Measurements from ENCODE around the gene NAPB.

The NAPB gene

GRCh38 chr20:23340524-23340923 is 80.8 kb downstream of the NAPB start:
- DNase-seq: peak; percentile 58

- no peak for DNase-seq
Measured at GRCh38 chr20:23339986-23340385, 81.3 kb downstream of the NAPB start.

- DNase-seq: no peak
Measured at GRCh38 chr20:23337312-23337711, 84.0 kb downstream of the NAPB start.

- no peak for DNase-seq
Measured at GRCh38 chr20:23336476-23336875, 84.8 kb downstream of the NAPB start.

- no peak for DNase-seq
Measured at GRCh38 chr20:23335521-23335920, 85.8 kb downstream of the NAPB start.

DNA sequence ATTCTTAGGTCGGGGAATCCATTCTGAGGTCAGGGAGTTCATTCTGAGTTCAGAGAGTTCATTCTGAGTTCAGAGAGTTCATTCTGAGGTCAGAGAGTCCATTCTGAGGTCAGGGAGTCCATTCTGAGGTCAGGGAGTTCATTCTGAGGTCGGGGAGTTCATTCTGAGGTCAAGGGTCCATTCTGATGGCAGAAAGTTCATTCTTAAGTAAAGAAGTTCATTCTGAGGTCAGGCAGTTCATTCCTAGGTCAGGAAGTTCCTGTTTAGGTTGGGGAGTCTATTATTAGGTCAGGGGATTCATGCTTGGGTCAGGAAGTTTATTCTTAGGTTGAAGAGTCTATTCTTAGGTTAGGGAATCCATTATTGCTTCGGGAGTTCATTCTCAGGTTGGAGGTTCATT is 87.2 kb downstream of the NAPB start:
- no peak for DNase-seq

GRCh38 chr20:23332467-23332866 is 88.8 kb downstream of the NAPB start:
- DNase-seq: no peak

GRCh38 chr20:23331450-23332350 is 89.6 kb downstream of the NAPB start:
- DNase-seq: no peak

GRCh38 chr20:23327617-23328333 is 93.5 kb downstream of the NAPB start:
- no peak for DNase-seq

GRCh38 chr20:23326774-23327173 is 94.5 kb downstream of the NAPB start:
- no peak for DNase-seq

DNA sequence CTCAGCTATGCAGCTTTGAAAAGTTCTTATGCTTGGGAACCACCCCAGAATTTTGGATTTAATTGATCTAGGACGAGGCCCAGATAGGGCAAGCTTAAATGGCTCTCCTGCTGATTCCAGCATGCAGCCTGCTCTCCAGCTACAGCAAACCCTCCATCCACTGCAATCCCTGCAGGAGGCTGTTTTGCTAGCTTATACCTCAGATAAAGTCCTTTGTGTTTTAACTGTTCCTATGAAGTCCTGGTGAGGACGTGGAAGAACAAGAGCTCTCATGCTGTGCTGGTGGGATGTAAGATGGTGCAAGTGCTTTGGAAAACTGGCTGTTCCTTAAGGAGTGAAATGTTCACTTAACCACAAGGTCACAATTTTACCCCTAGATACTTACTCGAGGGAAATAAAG is 96.2 kb downstream of the NAPB start:
- DNase-seq: no peak

Measured in NCI-H510A (cell line).